Mesendoderm (in vitro differentiated cells): ENCODE data around the gene HNRNPLL.

Source experiments
- DNase-seq: peaks from one replicate; pipeline ENCODE4 v3.0.0; 2013
- H2AK5ac ChIP-seq: 2 replicates; pipeline ENCODE4 v1.6.1; 2013; ENCODE audit warnings: low read length, inconsistent platforms
- H2BK120ac ChIP-seq: 2 replicates; pipeline ENCODE4 v1.6.1; 2013; ENCODE audit warnings: low read depth, mild to moderate bottlenecking, low read length, moderate library complexity, mixed read lengths
- H2BK15ac ChIP-seq: replicated peaks from 2 replicates; pipeline ENCODE4 v1.6.1; 2013; ENCODE audit warnings: low read depth, mild to moderate bottlenecking, moderate library complexity
- H2BK5ac ChIP-seq: 2 replicates; pipeline ENCODE4 v1.6.1; 2013; ENCODE audit warnings: low read length, inconsistent platforms
- H3K18ac ChIP-seq: 2 replicates; pipeline ENCODE4 v1.6.1; 2013; ENCODE audit warnings: mild to moderate bottlenecking, low read length, mixed read lengths
- H3K23ac ChIP-seq: one replicate; pipeline ENCODE4 v1.6.1; 2013; ENCODE audit warnings: low read length
- H3K27ac ChIP-seq: 2 replicates; pipeline ENCODE4 v1.5.1; 2013; ENCODE audit warnings: low read depth, mild to moderate bottlenecking, inconsistent platforms, low read length, moderate library complexity
- H3K27me3 ChIP-seq: 2 replicates; pipeline ENCODE4 v1.6.1; 2013; ENCODE audit warnings: low read length, control low read depth, mild to moderate bottlenecking, inconsistent platforms; ENCODE audit not compliant: insufficient read depth, poor library complexity
- H3K36me3 ChIP-seq: 2 replicates; pipeline ENCODE4 v1.6.1; 2013; ENCODE audit warnings: low read length, inconsistent platforms; ENCODE audit not compliant: control insufficient read depth, insufficient read depth
- H3K4ac ChIP-seq: one replicate; pipeline ENCODE4 v1.6.1; 2013; ENCODE audit warnings: low read depth, mild to moderate bottlenecking, low read length, moderate library complexity
- H3K4me1 ChIP-seq: 2 replicates; pipeline ENCODE4 v1.6.1; 2013; ENCODE audit warnings: low read depth, low read length, inconsistent platforms; ENCODE audit not compliant: control insufficient read depth
- H3K4me2 ChIP-seq: 2 replicates; pipeline ENCODE4 v1.6.1; 2013; ENCODE audit warnings: low read length
- H3K4me3 ChIP-seq: 2 replicates; pipeline ENCODE4 v1.5.1; 2013; ENCODE audit warnings: mild to moderate bottlenecking, low read length
- H3K56ac ChIP-seq: one replicate; pipeline ENCODE4 v1.6.1; 2013; ENCODE audit warnings: low read length
- H3K79me1 ChIP-seq: 2 replicates; pipeline ENCODE4 v1.6.1; 2013; ENCODE audit warnings: low read length, inconsistent platforms
- H3K79me2 ChIP-seq: 2 replicates; pipeline ENCODE4 v1.6.1; 2013; ENCODE audit warnings: mild to moderate bottlenecking, low read length; ENCODE audit not compliant: control insufficient read depth, insufficient read depth
- H3K9ac ChIP-seq: 2 replicates; pipeline ENCODE4 v1.6.1; 2013; ENCODE audit warnings: low read length, inconsistent platforms
- H4K5ac ChIP-seq: one replicate; pipeline ENCODE4 v1.6.1; 2013; ENCODE audit warnings: low read length
- H4K8ac ChIP-seq: one replicate; pipeline ENCODE4 v1.6.1; 2013; ENCODE audit warnings: low read depth, mild to moderate bottlenecking, control low read depth, low read length, moderate library complexity
- WGBS: extraction: QIAGEN DNeasy Blood & Tissue Kit; methylation state at CpG from one replicate; pipeline ENCODE4 v1.1.7; 2013; ENCODE audit warnings: low lambda C conversion rate, missing lambda C conversion rate; ENCODE audit not compliant: insufficient coverage; ENCODE audit errors: extremely low coverage; 5-methylcytosine and 5-hydroxymethylcytosine counted together

Gene HNRNPLL

DNA sequence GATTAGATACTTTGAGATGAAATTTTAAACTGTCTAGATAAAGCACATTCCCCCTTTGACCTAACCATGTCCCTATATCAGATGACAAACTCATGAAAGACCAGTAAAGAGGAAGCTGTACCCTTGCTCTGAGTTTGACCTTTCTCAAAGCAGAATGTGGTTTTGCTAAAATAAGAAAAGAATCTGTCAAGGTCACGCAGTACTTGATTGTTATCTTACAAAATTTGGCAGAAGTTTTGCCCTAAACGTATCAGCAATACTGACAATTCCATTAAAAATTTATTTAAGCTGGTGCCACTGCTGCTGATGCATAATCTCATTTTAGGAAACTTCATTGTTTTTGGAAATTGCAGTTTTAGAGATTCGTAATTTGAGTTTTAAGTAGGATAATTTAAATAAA, 32.0 kb upstream of the HNRNPLL start:
- no peak overlapping the region for H4K8ac ChIP-seq
- H3K36me3 ChIP-seq: no peaks in the 10 kb centered on the region
- H2AK5ac ChIP-seq: no peak overlapping the region
- no peak overlapping the region for H4K5ac ChIP-seq
- no peak overlapping the region for H2BK5ac ChIP-seq
- H3K27me3 ChIP-seq: no peaks in the 10 kb centered on the region
- H3K56ac ChIP-seq: no peak overlapping the region
- 94% methylated on average over 1 of the region's 3 CpGs for WGBS
- H2BK120ac ChIP-seq: no peak overlapping the region
- H3K4ac ChIP-seq: no peak overlapping the region
- no peak overlapping the region for H3K4me2 ChIP-seq
- no peak overlapping the region for H3K23ac ChIP-seq
- no peaks in the 10 kb centered on the region for H3K79me1 ChIP-seq
- H3K27ac ChIP-seq: no peak overlapping the region
- no peak overlapping the region for H2BK15ac ChIP-seq
- no peak overlapping the region for H3K4me3 ChIP-seq
- H3K4me1 ChIP-seq: no peaks in the 10 kb centered on the region
- no peak for DNase-seq
- no peak overlapping the region for H3K9ac ChIP-seq
- H3K79me2 ChIP-seq: no peaks in the 10 kb centered on the region
- H3K18ac ChIP-seq: no peak overlapping the region

DNA sequence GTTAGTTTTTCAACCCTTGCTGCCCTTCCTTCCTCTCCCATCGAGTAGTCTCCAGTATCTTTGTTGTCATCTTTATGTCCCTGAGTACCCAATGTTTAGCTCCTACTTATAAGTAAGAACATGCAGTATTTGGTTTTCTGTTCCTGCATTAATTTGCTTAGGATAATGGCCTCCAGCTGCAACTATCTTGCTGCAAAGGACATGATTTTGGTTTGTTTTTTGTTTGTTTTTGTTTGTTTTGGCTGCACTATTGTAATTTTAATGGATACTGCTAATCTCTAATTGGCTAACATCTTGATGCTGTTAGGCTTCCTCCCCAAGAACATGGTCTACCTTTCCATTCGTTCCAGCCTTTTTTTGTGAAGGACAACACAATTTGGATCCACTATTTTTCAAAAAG, 31.2 kb upstream of the HNRNPLL start:
- Histone ChIP-seq H3K56ac (no peak overlapping the region), H3K4me1 (no peaks in the 10 kb centered on the region), H3K4me3 (no peak overlapping the region), H3K9ac (no peak overlapping the region), H3K36me3 (no peaks in the 10 kb centered on the region), H3K79me2 (no peaks in the 10 kb centered on the region), H3K23ac (no peak overlapping the region), H4K8ac (no peak overlapping the region), H2AK5ac (no peak overlapping the region), H3K4ac (no peak overlapping the region), H2BK15ac (no peak overlapping the region), H4K5ac (no peak overlapping the region), H2BK120ac (no peak overlapping the region), H2BK5ac (no peak overlapping the region), H3K27me3 (no peaks in the 10 kb centered on the region), H3K18ac (no peak overlapping the region), H3K79me1 (no peaks in the 10 kb centered on the region), H3K27ac (no peak overlapping the region), H3K4me2 (no peak overlapping the region)
- no peak for DNase-seq
- no CpG with 5 or more reads among the region's 2 CpGs for WGBS

DNA sequence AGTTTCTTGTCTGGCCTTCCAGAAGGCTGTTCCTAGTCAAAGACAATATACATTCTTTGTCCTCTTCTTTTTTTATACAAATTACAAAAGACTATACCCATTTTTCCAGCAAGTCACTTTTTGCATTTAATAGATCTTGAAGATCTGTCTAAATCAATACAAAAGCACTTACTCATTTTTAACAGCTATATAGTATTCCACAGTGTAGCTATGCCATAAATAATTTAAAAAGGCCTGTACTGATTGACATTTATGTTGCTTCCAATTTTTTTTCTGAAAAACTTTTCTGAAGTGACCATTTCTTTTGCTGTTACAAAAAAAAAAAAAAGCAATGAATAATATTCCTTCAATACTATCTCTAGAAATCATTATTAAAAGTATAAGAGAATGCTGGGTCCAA, 30.3 kb upstream of the HNRNPLL start:
- no peak overlapping the region for H2BK15ac ChIP-seq
- H3K79me2 ChIP-seq: no peaks in the 10 kb centered on the region
- H3K18ac ChIP-seq: no peak overlapping the region
- no peak overlapping the region for H3K4ac ChIP-seq
- H3K79me1 ChIP-seq: no peaks in the 10 kb centered on the region
- DNase-seq: no peak
- H3K36me3 ChIP-seq: no peaks in the 10 kb centered on the region
- H3K27ac ChIP-seq: no peak overlapping the region
- no peak overlapping the region for H2AK5ac ChIP-seq
- H3K27me3 ChIP-seq: no peaks in the 10 kb centered on the region
- no peak overlapping the region for H3K4me2 ChIP-seq
- H2BK5ac ChIP-seq: no peak overlapping the region
- H3K56ac ChIP-seq: no peak overlapping the region
- no peak overlapping the region for H4K5ac ChIP-seq
- no peak overlapping the region for H4K8ac ChIP-seq
- no peak overlapping the region for H3K9ac ChIP-seq
- H3K4me1 ChIP-seq: no peaks in the 10 kb centered on the region
- H3K23ac ChIP-seq: no peak overlapping the region
- no peak overlapping the region for H2BK120ac ChIP-seq
- H3K4me3 ChIP-seq: no peak overlapping the region

DNA sequence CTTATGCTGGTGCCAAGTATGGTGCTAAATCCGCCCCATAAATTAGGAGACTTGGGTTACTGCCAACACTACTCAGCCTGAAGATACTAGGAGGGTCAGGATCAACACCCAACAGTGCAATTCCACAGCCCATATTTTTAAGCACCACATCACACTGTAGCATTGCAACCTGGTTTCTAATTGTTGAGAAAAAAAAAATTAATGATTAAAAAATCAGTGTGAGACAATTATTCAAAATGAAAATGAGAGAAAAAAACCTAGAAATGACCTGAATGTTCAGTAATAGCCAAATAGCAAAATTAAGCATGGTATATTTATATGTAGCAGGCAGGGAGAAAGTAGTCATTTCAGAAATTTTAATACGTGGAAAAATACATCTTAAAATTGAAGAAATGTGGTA, 29.2 kb upstream of the HNRNPLL start:
- Histone ChIP-seq H3K79me2 (no peaks in the 10 kb centered on the region), H3K18ac (no peak overlapping the region), H3K4me2 (no peak overlapping the region), H3K4me3 (no peak overlapping the region), H3K4me1 (no peaks in the 10 kb centered on the region), H3K27me3 (no peaks in the 10 kb centered on the region), H3K27ac (no peak overlapping the region), H3K56ac (no peak overlapping the region), H3K9ac (no peak overlapping the region), H3K23ac (no peak overlapping the region), H4K8ac (no peak overlapping the region), H2BK120ac (no peak overlapping the region), H2AK5ac (no peak overlapping the region), H3K79me1 (no peaks in the 10 kb centered on the region), H3K4ac (no peak overlapping the region), H2BK5ac (no peak overlapping the region), H3K36me3 (no peaks in the 10 kb centered on the region), H4K5ac (no peak overlapping the region), H2BK15ac (no peak overlapping the region)
- no peak for DNase-seq
- WGBS: no CpG with 5 or more reads among the region's 2 CpGs

DNA sequence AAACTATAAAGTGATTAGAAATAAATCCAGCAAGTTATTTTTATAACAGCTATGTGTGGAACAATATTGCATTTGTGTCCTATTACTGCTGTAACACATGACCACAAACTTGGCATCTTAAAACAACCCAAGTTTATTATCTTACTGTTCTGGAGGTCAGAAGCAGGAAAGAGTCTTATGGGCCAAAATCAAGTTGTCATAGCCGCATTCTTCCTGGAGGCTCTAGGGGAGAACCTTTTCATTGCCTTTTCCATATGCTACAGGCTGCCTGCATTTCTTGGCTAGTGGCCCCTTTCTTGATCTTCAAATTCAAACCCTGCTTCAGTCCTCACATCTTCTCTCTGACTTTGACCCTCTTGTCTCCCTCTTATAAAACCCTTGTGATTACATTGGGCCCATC, 27.0 kb upstream of the HNRNPLL start:
- no peak overlapping the region for H3K23ac ChIP-seq
- no peaks in the 10 kb centered on the region for H3K79me1 ChIP-seq
- H2BK15ac ChIP-seq: no peak overlapping the region
- H3K27me3 ChIP-seq: no peaks in the 10 kb centered on the region
- H4K5ac ChIP-seq: no peak overlapping the region
- no peak overlapping the region for H3K4me3 ChIP-seq
- WGBS: no CpG with 5 or more reads among the region's 1 CpG
- no peak overlapping the region for H3K27ac ChIP-seq
- no peak overlapping the region for H2BK5ac ChIP-seq
- no peak overlapping the region for H2AK5ac ChIP-seq
- DNase-seq: no peak
- H3K18ac ChIP-seq: no peak overlapping the region
- H2BK120ac ChIP-seq: no peak overlapping the region
- no peaks in the 10 kb centered on the region for H3K4me1 ChIP-seq
- no peak overlapping the region for H3K56ac ChIP-seq
- no peak overlapping the region for H4K8ac ChIP-seq
- H3K4ac ChIP-seq: no peak overlapping the region
- no peak overlapping the region for H3K9ac ChIP-seq
- no peaks in the 10 kb centered on the region for H3K36me3 ChIP-seq
- no peaks in the 10 kb centered on the region for H3K79me2 ChIP-seq
- H3K4me2 ChIP-seq: no peak overlapping the region

DNA sequence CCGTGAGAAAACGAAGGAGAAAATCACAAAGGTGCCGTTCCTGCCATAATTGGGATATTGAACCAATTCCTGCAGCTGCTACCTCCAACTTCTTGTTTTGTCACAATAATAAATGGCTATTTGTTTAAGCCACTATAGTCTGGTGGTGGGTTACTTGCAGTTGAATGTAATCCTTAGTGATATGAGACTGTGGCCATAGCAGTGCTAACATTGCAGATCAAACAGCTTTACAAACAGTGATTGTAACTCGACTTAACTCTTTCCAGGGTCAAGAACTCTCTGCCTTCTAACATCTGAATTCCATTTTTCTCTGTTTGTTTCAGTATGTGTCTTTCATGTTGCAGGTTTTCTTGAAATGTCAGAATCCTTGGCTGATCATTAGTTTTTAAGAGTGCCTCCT, 24.7 kb upstream of the HNRNPLL start:
- Histone ChIP-seq H3K27me3 (no peaks in the 10 kb centered on the region), H3K79me1 (no peaks in the 10 kb centered on the region), H2BK120ac (no peak overlapping the region), H3K4me3 (no peak overlapping the region), H3K4me2 (no peak overlapping the region), H4K5ac (no peak overlapping the region), H3K9ac (no peak overlapping the region), H3K56ac (no peak overlapping the region), H3K36me3 (no peaks in the 10 kb centered on the region), H2BK5ac (no peak overlapping the region), H2AK5ac (no peak overlapping the region), H3K4ac (no peak overlapping the region), H3K23ac (no peak overlapping the region), H3K4me1 (no peaks in the 10 kb centered on the region), H3K79me2 (no peaks in the 10 kb centered on the region), H3K18ac (no peak overlapping the region), H2BK15ac (no peak overlapping the region), H4K8ac (no peak overlapping the region), H3K27ac (no peak overlapping the region)
- no peak for DNase-seq
- no CpG with 5 or more reads among the region's 4 CpGs for WGBS
